ENCODE measurements around the gene UTP3.
"Not testable (repeated sequence)": the region's sequence is repeated elsewhere in the genome, so short reads cannot be mapped to it uniquely, and the experiment has no call there.

Gene UTP3

GRCh38 chr4:70718811-70719604 lies 30.7 kb downstream of the UTP3 start:
- DNase-seq (ENCODE audit: low read depth) = no peak

GRCh38 chr4:70721747-70722146 lies 33.4 kb downstream of the UTP3 start, which contains the start of gene RUFY3:
Gene RUFY3, plus strand, starts transcription at chr4:70721964. Its CDS starts 610 bp downstream, at chr4:70722574.
- no peak for DNase-seq (ENCODE audit: low read depth)

GRCh38 chr4:70722199-70722791 lies 34.0 kb downstream of the UTP3 start:
- peak; percentile 20 for DNase-seq (ENCODE audit: low read depth)

GRCh38 chr4:70724463-70724862 lies 36.1 kb downstream of the UTP3 start:
- no peak for DNase-seq (ENCODE audit: low read depth)

GRCh38 chr4:70725633-70726032 lies 37.3 kb downstream of the UTP3 start:
- DNase-seq (ENCODE audit: low read depth) = no peak

- DNase-seq (ENCODE audit: low read depth) = not testable (repeated sequence)
These were observed 38.2 kb downstream of the UTP3 start for GRCh38 chr4:70726515-70726914.

GRCh38 chr4:70728091-70728490 lies 39.8 kb downstream of the UTP3 start:
- no peak for DNase-seq (ENCODE audit: low read depth)

GRCh38 chr4:70732878-70733277 lies 44.5 kb downstream of the UTP3 start:
- not testable (repeated sequence) for DNase-seq (ENCODE audit: low read depth)

GRCh38 chr4:70734168-70734954 lies 46.0 kb downstream of the UTP3 start:
- DNase-seq (ENCODE audit: low read depth) = no peak

- no peak for DNase-seq (ENCODE audit: low read depth)
These were observed 46.6 kb downstream of the UTP3 start for GRCh38 chr4:70734971-70735370.

GRCh38 chr4:70735915-70736314 lies 47.6 kb downstream of the UTP3 start:
- not testable (repeated sequence) for DNase-seq (ENCODE audit: low read depth)

- no peak for DNase-seq (ENCODE audit: low read depth)
These were observed 48.7 kb downstream of the UTP3 start for GRCh38 chr4:70737006-70737405.

GRCh38 chr4:70737409-70737808 lies 49.1 kb downstream of the UTP3 start:
- no peak for DNase-seq (ENCODE audit: low read depth)

- DNase-seq (ENCODE audit: low read depth) = no peak
These were observed 51.4 kb downstream of the UTP3 start for GRCh38 chr4:70739496-70740337.

Measured in activated T-cell treated with anti-CD3 and anti-CD28 coated beads for 24 hours (primary cell).